DND-41 (cell line): ENCODE data around the gene PHLPP1.

ENCODE experiments used
- CTCF ChIP-seq: IDR thresholded peaks from 2 replicates; pipeline ENCODE4 v1.5.1; 2012; ENCODE audit warnings: borderline replicate concordance, low read length, moderate library complexity, mild to moderate bottlenecking; ENCODE audit not compliant: poor library complexity, severe bottlenecking; ENCODE audit errors: extremely low read depth
- EZH2 ChIP-seq: IDR thresholded peaks from 3 replicates; pipeline ENCODE4 v1.6.1; 2012; ENCODE audit warnings: borderline replicate concordance, low read depth, mild to moderate bottlenecking, moderate library complexity, low read length, inconsistent platforms; ENCODE audit not compliant: severe bottlenecking

DNA sequence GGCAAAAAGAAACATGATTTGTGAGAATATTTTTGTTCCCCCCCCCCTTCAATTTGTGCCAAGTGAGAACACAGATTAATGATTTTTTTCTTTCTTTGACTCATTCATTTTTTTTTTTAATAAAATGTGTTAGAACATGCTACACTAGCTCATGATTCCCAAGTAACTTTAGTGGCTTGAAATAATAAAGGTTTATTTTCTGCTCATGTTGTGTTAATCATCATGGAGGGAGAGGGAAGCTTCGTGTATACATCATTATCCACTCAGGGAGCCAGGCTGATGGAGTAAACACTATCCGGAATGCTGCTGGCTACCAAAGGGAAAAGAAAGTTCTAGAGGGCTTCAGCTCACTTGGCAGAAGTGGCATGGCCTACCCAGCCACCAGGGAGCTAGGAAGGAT is 40.6 kb downstream of the PHLPP1 start:
- TF ChIP-seq CTCF (no peak), EZH2 (no peak)
